Vagina (tissue), 2 donors: ENCODE data around the gene TBCD. TPM values are rescaled to one million over a fixed set of nuclear protein-coding genes. Genes with fewer than 3 reads are reported as not detected.
"Not testable (repeated sequence)": the region's sequence is repeated elsewhere in the genome, so short reads cannot be mapped to it uniquely, and the experiment has no call there.

Experiments
- DNase-seq, 2 donors: peaks; one replicate each; pipeline ENCODE4 v3.0.0-alpha.2; 2017; ENCODE audit errors: extremely low spot score in 2 of 2
- H3K27ac ChIP-seq: fragments of 200-600 bp; sonication (generic); one replicate; pipeline ENCODE4 v1.5.1; 2019
- H3K27me3 ChIP-seq: fragments of 200-600 bp; sonication (generic); one replicate; pipeline ENCODE4 v1.5.1; 2019
- H3K36me3 ChIP-seq, 2 donors: fragments of 200-600 bp; sonication (generic); one replicate each; pipeline ENCODE4 v1.5.1; 2017 to 2019
- H3K4me1 ChIP-seq: fragments of 200-600 bp; sonication (generic); one replicate; pipeline ENCODE4 v1.5.1; 2019
- H3K4me3 ChIP-seq, 2 donors: fragments of 200-600 bp; sonication (generic); 1 replicate in 1 of 2; 2 replicates in 1 of 2; pipeline ENCODE4 v1.5.1; 2016 to 2019
- H3K9me3 ChIP-seq: fragments of 200-600 bp; sonication (generic); one replicate; pipeline ENCODE4 v1.5.1; 2019
- CTCF ChIP-seq, 3 experiments: fragments of 450-650 bp in 2 of 3; fragments of 200-600 bp in 1 of 3; sonication (generic) in 1 of 3; IDR thresholded peaks; one replicate each; pipeline ENCODE4 v1.5.1; 2017 to 2019; ENCODE audit warnings: antibody characterized with exemption in 3 of 3, mild to moderate bottlenecking in 2 of 3, moderate library complexity in 2 of 3
- POLR2A ChIP-seq, 2 donors: fragments of 450-650 bp; IDR thresholded peaks; one replicate each; pipeline ENCODE4 v1.6.1; 2017; ENCODE audit warnings: antibody characterized with exemption in 2 of 2, mild to moderate bottlenecking in 2 of 2, moderate library complexity in 2 of 2
- POLR2AphosphoS5 ChIP-seq, 2 donors: sonication (generic); formaldehyde crosslinking; IDR thresholded peaks; one replicate each; pipeline ENCODE4 v1.9.0; 2017; ENCODE audit warnings: antibody characterized with exemption in 2 of 2, mild to moderate bottlenecking in 2 of 2, low read depth in 1 of 2; ENCODE audit not compliant: insufficient read depth in 1 of 2
- intact Hi-C: fragments of 100-400 bp; cut with DNase I; formaldehyde crosslinking; loops from one replicate; pipeline ENCODE4 v1.15.1; 2023
- total RNA-seq: library from RNA; depleted of rRNA; stranded (reverse); fragments of >200 nt; gene quantifications from one replicate; pipeline ENCODE4 v1.2.3, GENCODE V29; 2016

The TBCD gene
- total RNA-seq, 1 donor from 2014 or later = 79.3 TPM

GRCh38 chr17:82980632-82981031 lies 228.8 kb downstream of the TBCD start:
- no peaks in the 10 kb centered on the region for H3K9me3 ChIP-seq

GRCh38 chr17:82981141-82981730 lies 229.4 kb downstream of the TBCD start:
- no peaks in the 10 kb centered on the region for H3K4me1 ChIP-seq
- no peaks in the 10 kb centered on the region for H3K27me3 ChIP-seq
- intact Hi-C loops = no loop called here
- H3K4me3 ChIP-seq = no peak overlapping the region
- no peak for TF ChIP-seq CTCF (IDR thresholded peaks at IDR 0.05)
- no peak for TF ChIP-seq POLR2AphosphoS5 (IDR thresholded peaks at IDR 0.05; ENCODE audit: insufficient read depth in 1 of 2, low read depth in 1 of 2)
- TF ChIP-seq POLR2A (IDR thresholded peaks at IDR 0.05) = no peak
- H3K36me3 ChIP-seq = no peaks in the 10 kb centered on the region
- no peak overlapping the region for H3K27ac ChIP-seq
- H3K9me3 ChIP-seq = no peaks in the 10 kb centered on the region
- DNase-seq = peak; percentile 54 to 70

More at GRCh38 chr17:82980632-82981031, 228.8 kb downstream of the TBCD start:
- TF ChIP-seq POLR2A (IDR thresholded peaks at IDR 0.05) (no peak), CTCF (IDR thresholded peaks at IDR 0.05) (no peak), POLR2AphosphoS5 (IDR thresholded peaks at IDR 0.05; ENCODE audit: insufficient read depth in 1 of 2, low read depth in 1 of 2) (no peak)
- H3K27me3 ChIP-seq = no peaks in the 10 kb centered on the region
- H3K27ac ChIP-seq = no peak overlapping the region
- H3K4me1 ChIP-seq = no peaks in the 10 kb centered on the region
- H3K36me3 ChIP-seq = no peaks in the 10 kb centered on the region
- DNase-seq = peak in 1 of 2 donors; percentile 49
- intact Hi-C loops = no loop called here
- H3K4me3 ChIP-seq = no peak overlapping the region

- DNase-seq = peak; percentile 37 to 49
- no peak overlapping the region for H3K27ac ChIP-seq
- intact Hi-C loops = no loop called here
These were observed 231.8 kb downstream of the TBCD start for GRCh38 chr17:82983510-82984248.

GRCh38 chr17:82984249-82984617 lies 232.4 kb downstream of the TBCD start:
- H3K27ac ChIP-seq, H3K4me1 ChIP-seq, H3K9me3 ChIP-seq, intact Hi-C loops, H3K4me3 ChIP-seq, H3K36me3 ChIP-seq, H3K27me3 ChIP-seq: not testable (repeated sequence)
- peak in 1 of 2 donors; percentile 49 for DNase-seq

More at GRCh38 chr17:82983510-82984248, 231.8 kb downstream of the TBCD start:
- H3K4me1 ChIP-seq = no peaks in the 10 kb centered on the region
- H3K36me3 ChIP-seq = no peaks in the 10 kb centered on the region
- TF ChIP-seq CTCF (IDR thresholded peaks at IDR 0.05) (no peak), POLR2AphosphoS5 (IDR thresholded peaks at IDR 0.05; ENCODE audit: insufficient read depth in 1 of 2, low read depth in 1 of 2) (no peak), POLR2A (IDR thresholded peaks at IDR 0.05) (no peak)
- H3K4me3 ChIP-seq = no peak overlapping the region
- no peaks in the 10 kb centered on the region for H3K27me3 ChIP-seq
- no peaks in the 10 kb centered on the region for H3K9me3 ChIP-seq

- Histone ChIP-seq H3K4me1 (no peaks in the 10 kb centered on the region), H3K9me3 (no peaks in the 10 kb centered on the region), H3K27me3 (no peaks in the 10 kb centered on the region), H3K36me3 (no peaks in the 10 kb centered on the region), H3K27ac (no peak overlapping the region), H3K4me3 (no peak overlapping the region)
- peak; percentile 58 to 79 for DNase-seq
- intact Hi-C loops = no loop called here
- TF ChIP-seq POLR2A (IDR thresholded peaks at IDR 0.05) (no peak), CTCF (IDR thresholded peaks at IDR 0.05) (no peak), POLR2AphosphoS5 (IDR thresholded peaks at IDR 0.05; ENCODE audit: insufficient read depth in 1 of 2, low read depth in 1 of 2) (no peak)
These were observed 233.0 kb downstream of the TBCD start for GRCh38 chr17:82984751-82985427.
